ENCODE results near the gene TEF.

- TF ChIP-seq GATA2 (IDR thresholded peaks at IDR 0.05; ENCODE audit: low read depth, low read length) (no peak), GATA3 (IDR thresholded peaks at IDR 0.05; ENCODE audit: low read depth, low read length) (no peak)
These were observed 396 bp downstream of the TEF start for GRCh38 chr22:41382098-41382578.

Data from SH-SY5Y (cell line).